ENCODE measurements around the gene PKN1.

DNA sequence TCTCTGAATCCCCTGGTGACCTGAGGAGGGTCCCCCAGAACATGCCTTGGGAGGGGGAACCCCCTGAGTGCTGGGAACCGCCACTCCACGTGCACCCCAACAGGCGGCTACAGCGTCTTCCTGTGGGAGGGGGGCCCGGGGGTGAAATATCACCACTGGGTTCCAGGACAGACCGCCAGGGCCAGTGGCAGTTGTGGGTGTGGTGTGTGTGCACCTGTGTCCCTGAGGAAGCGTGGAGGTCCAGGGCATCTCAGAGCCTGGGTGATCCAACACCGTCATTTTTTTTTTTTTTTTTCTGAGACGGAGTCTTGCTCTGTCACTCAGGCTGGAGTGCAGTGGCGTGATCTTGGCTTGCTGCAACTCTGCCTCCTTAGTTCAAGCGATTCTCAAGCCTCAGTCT is 47.6 kb upstream of the PKN1 start:
- TF ChIP-seq, protein P1, sequence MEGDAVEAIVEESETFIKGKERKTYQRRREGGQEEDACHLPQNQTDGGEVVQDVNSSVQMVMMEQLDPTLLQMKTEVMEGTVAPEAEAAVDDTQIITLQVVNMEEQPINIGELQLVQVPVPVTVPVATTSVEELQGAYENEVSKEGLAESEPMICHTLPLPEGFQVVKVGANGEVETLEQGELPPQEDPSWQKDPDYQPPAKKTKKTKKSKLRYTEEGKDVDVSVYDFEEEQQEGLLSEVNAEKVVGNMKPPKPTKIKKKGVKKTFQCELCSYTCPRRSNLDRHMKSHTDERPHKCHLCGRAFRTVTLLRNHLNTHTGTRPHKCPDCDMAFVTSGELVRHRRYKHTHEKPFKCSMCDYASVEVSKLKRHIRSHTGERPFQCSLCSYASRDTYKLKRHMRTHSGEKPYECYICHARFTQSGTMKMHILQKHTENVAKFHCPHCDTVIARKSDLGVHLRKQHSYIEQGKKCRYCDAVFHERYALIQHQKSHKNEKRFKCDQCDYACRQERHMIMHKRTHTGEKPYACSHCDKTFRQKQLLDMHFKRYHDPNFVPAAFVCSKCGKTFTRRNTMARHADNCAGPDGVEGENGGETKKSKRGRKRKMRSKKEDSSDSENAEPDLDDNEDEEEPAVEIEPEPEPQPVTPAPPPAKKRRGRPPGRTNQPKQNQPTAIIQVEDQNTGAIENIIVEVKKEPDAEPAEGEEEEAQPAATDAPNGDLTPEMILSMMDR (IDR thresholded peaks at IDR 0.05; ENCODE audit: low read depth, low read length, missing input control) = no peak
- TF ChIP-seq, protein P2, sequence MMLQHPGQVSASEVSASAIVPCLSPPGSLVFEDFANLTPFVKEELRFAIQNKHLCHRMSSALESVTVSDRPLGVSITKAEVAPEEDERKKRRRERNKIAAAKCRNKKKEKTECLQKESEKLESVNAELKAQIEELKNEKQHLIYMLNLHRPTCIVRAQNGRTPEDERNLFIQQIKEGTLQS (IDR thresholded peaks at IDR 0.05) = no peak
- TF ChIP-seq YY1 (IDR thresholded peaks at IDR 0.05) = no peak
- no peak for TF ChIP-seq TAF1 (conservative IDR thresholded peaks at IDR 0.05)
- TF ChIP-seq JUND (IDR thresholded peaks at IDR 0.05) = no peak
- TF ChIP-seq, protein P3, sequence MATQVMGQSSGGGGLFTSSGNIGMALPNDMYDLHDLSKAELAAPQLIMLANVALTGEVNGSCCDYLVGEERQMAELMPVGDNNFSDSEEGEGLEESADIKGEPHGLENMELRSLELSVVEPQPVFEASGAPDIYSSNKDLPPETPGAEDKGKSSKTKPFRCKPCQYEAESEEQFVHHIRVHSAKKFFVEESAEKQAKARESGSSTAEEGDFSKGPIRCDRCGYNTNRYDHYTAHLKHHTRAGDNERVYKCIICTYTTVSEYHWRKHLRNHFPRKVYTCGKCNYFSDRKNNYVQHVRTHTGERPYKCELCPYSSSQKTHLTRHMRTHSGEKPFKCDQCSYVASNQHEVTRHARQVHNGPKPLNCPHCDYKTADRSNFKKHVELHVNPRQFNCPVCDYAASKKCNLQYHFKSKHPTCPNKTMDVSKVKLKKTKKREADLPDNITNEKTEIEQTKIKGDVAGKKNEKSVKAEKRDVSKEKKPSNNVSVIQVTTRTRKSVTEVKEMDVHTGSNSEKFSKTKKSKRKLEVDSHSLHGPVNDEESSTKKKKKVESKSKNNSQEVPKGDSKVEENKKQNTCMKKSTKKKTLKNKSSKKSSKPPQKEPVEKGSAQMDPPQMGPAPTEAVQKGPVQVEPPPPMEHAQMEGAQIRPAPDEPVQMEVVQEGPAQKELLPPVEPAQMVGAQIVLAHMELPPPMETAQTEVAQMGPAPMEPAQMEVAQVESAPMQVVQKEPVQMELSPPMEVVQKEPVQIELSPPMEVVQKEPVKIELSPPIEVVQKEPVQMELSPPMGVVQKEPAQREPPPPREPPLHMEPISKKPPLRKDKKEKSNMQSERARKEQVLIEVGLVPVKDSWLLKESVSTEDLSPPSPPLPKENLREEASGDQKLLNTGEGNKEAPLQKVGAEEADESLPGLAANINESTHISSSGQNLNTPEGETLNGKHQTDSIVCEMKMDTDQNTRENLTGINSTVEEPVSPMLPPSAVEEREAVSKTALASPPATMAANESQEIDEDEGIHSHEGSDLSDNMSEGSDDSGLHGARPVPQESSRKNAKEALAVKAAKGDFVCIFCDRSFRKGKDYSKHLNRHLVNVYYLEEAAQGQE (IDR thresholded peaks at IDR 0.05) = no peak
- TF ChIP-seq EGR1 (IDR thresholded peaks at IDR 0.05; ENCODE audit: low read depth in 2 of 2) = no peak

Data from liver (tissue), 3 donors.